HEK293T (cell line): ENCODE measurements around the gene EDC3.
"Not testable (repeated sequence)": the region's sequence is repeated elsewhere in the genome, so short reads cannot be mapped to it uniquely, and the experiment has no call there.

Source experiments
- CTCF ChIA-PET: fragments of 350-600 bp; formaldehyde crosslinking; extraction: SDS; loops from one replicate; lab custom pipeline; 2021; ENCODE audit warnings: antibody characterized with exemption, inconsistent platforms; lab: Yijun Ruan, JAX
- POLR2A ChIA-PET: fragments of 350-600 bp; formaldehyde crosslinking; extraction: SDS; loops from one replicate; lab custom pipeline; 2020; ENCODE audit warnings: antibody characterized with exemption, inconsistent platforms; lab: Yijun Ruan, JAX
- DNase-seq: peaks from one replicate; pipeline ENCODE4 v3.0.0; 2012; ENCODE audit warnings: mixed read lengths; ENCODE audit errors: extremely low spot score
- ARNT ChIP-seq: fragments of 450-650 bp; IDR thresholded peaks from 2 replicates; pipeline ENCODE4 v1.6.1; 2017; ENCODE audit warnings: mild to moderate bottlenecking
- BHLHE40 ChIP-seq: fragments of 450-650 bp; IDR thresholded peaks from 2 replicates; pipeline ENCODE4 v1.6.1; 2016; ENCODE audit warnings: mild to moderate bottlenecking, moderate library complexity, borderline replicate concordance
- CTBP1 ChIP-seq: fragments of 450-650 bp; IDR thresholded peaks from 2 replicates; pipeline ENCODE4 v1.6.1; 2016; ENCODE audit warnings: borderline replicate concordance
- ELF4 ChIP-seq: fragments of 450-650 bp; IDR thresholded peaks from 2 replicates; pipeline ENCODE4 v1.6.1; 2017; ENCODE audit warnings: antibody characterized with exemption
- FOXA1 ChIP-seq: fragments of 450-650 bp; IDR thresholded peaks from 2 replicates; pipeline ENCODE4 v1.6.1; 2016; ENCODE audit warnings: mild to moderate bottlenecking
- FOXK2 ChIP-seq: fragments of 450-650 bp; IDR thresholded peaks from 2 replicates; pipeline ENCODE4 v1.6.1; 2016; ENCODE audit warnings: mild to moderate bottlenecking
- FOXM1 ChIP-seq: fragments of 450-650 bp; IDR thresholded peaks from 2 replicates; pipeline ENCODE4 v1.6.1; 2017; ENCODE audit warnings: mild to moderate bottlenecking, borderline replicate concordance
- HDGF ChIP-seq: fragments of 450-650 bp; IDR thresholded peaks from 2 replicates; pipeline ENCODE4 v1.6.1; 2017; ENCODE audit warnings: antibody characterized with exemption, borderline replicate concordance
- L3MBTL2 ChIP-seq: fragments of 450-650 bp; conservative IDR thresholded peaks from 2 replicates; pipeline ENCODE4 v1.6.1; 2016; ENCODE audit warnings: mild to moderate bottlenecking
- LEF1 ChIP-seq: fragments of 450-650 bp; IDR thresholded peaks from 2 replicates; pipeline ENCODE4 v1.6.1; 2017; ENCODE audit warnings: mild to moderate bottlenecking, borderline replicate concordance
- NFRKB ChIP-seq: fragments of 450-650 bp; IDR thresholded peaks from 2 replicates; pipeline ENCODE4 v1.6.1; 2016; ENCODE audit warnings: mild to moderate bottlenecking, moderate library complexity
- SP1 ChIP-seq: fragments of 450-650 bp; IDR thresholded peaks from 2 replicates; pipeline ENCODE4 v1.6.1; 2017
- SUZ12 ChIP-seq: fragments of 450-650 bp; IDR thresholded peaks from 2 replicates; pipeline ENCODE4 v1.6.1; 2016; ENCODE audit warnings: mild to moderate bottlenecking
- TARDBP ChIP-seq: fragments of 450-650 bp; IDR thresholded peaks from 2 replicates; pipeline ENCODE4 v1.6.1; 2016
- ZNF384 ChIP-seq: fragments of 450-650 bp; IDR thresholded peaks from 2 replicates; pipeline ENCODE4 v1.6.1; 2016
- TF ChIP-seq, protein P1 (sequence below): fragments of 450-650 bp; IDR thresholded peaks from 2 replicates; pipeline ENCODE4 v1.6.1; 2016

EDC3 gene

DNA sequence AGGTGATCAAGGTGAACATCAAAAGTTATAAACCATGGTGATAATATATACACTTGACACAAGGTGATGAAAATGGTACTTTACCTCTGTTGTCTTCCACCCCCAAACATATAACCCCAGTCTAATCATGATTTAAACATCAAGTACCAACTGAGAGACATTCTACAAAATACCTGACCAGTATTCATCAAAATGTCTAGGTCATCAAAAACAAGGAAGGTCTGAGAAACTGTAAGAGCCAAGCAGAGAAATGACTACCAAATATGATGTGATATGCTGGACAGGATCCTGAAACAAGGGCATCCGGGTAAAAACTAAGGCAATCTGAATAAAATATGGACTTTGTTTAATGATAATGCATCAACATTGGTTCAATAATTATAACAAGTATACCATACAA, 27.8 kb downstream of the EDC3 start:
- POLR2A ChIA-PET = no interaction called here
- no peak for TF ChIP-seq ELF4
- TF ChIP-seq SP1 = no peak
- TF ChIP-seq BHLHE40 = no peak
- TF ChIP-seq L3MBTL2 = no peak
- TF ChIP-seq FOXK2 = no peak
- no peak for TF ChIP-seq ZNF384
- no peak for TF ChIP-seq TARDBP
- no peak for TF ChIP-seq SUZ12
- no peak for TF ChIP-seq FOXA1
- no peak for TF ChIP-seq FOXM1
- no peak for TF ChIP-seq CTBP1
- TF ChIP-seq ARNT = no peak
- TF ChIP-seq NFRKB = no peak
- TF ChIP-seq LEF1 = no peak
- TF ChIP-seq, protein P1, sequence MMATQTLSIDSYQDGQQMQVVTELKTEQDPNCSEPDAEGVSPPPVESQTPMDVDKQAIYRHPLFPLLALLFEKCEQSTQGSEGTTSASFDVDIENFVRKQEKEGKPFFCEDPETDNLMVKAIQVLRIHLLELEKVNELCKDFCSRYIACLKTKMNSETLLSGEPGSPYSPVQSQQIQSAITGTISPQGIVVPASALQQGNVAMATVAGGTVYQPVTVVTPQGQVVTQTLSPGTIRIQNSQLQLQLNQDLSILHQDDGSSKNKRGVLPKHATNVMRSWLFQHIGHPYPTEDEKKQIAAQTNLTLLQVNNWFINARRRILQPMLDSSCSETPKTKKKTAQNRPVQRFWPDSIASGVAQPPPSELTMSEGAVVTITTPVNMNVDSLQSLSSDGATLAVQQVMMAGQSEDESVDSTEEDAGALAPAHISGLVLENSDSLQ = no peak
- TF ChIP-seq HDGF = no peak
- CTCF ChIA-PET = no interaction called here
- DNase-seq = no peak

DNA sequence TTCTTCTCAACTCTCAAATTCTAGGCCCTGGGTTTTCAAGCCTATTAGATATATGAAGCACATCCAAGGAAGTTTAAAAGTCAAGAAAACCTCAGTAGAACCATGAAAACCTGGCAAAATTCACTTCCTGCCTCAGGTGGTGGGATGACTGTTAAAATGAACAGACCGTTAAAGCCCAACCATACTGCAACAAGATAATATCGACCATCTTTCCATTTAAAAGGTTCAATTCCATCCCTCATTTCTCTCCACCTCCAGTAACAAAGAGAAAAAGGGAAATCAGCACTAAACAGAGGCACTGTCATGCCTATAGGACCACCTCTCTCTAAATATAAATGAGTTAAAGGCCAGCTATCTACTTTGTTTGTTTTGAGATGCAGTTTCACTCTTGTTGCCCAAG, 31.2 kb downstream of the EDC3 start:
- POLR2A ChIA-PET = no interaction called here
- TF ChIP-seq TARDBP (no peak), SP1 (no peak), FOXM1 (no peak), HDGF (no peak), BHLHE40 (no peak), ELF4 (no peak), CTBP1 (no peak), NFRKB (no peak), FOXA1 (no peak), ARNT (no peak), ZNF384 (no peak), FOXK2 (no peak), LEF1 (no peak), L3MBTL2 (no peak), SUZ12 (no peak)
- TF ChIP-seq, protein P1 = no peak
- CTCF ChIA-PET = interaction anchor here (1.4 to 1.5 kb wide), 2 partner anchors 33 to 104 kb away, joined by 5 to 6 read pairs; no protein-coding TSS in a partner anchor
- DNase-seq = no peak

DNA sequence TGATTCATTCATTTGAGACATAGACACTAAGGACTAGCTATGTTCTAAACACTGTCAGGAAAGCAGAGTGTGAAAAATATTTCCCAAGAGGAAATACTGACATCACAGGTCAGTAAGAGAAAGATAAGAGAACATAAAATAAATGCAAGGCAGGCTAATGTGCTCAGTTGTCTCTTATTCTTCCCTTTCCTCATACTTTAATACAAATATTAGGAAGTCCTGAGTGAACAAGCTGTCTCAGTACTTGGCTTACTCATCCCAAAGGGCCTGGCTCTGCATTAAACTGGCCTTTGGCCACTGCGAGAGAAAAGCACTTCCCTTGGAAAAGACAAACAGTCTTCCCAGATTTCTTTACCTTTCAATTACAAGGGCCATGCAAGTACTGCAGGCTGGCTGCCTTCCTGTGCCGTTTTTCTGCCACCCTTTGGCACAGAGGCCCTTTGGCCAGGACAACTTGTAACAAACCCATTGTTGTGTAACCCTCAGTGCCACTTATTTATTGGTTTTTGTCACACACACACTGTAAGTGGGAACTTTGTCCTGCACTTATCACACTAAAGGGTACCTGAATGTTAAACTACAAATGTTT, 31.7 kb downstream of the EDC3 start:
- CTCF ChIA-PET = interaction anchor here (1.4 to 1.5 kb wide), 3 partner anchors 20 to 104 kb away, joined by 3 to 6 read pairs (median 5); no protein-coding TSS in a partner anchor
- POLR2A ChIA-PET = no interaction called here
- no peak for DNase-seq
- TF ChIP-seq NFRKB (no peak), SUZ12 (no peak), ELF4 (no peak), BHLHE40 (no peak), SP1 (no peak), LEF1 (no peak), FOXA1 (no peak), ARNT (no peak), FOXK2 (no peak), TARDBP (no peak), CTBP1 (no peak), L3MBTL2 (no peak)
- TF ChIP-seq, protein P1 = no peak

DNA sequence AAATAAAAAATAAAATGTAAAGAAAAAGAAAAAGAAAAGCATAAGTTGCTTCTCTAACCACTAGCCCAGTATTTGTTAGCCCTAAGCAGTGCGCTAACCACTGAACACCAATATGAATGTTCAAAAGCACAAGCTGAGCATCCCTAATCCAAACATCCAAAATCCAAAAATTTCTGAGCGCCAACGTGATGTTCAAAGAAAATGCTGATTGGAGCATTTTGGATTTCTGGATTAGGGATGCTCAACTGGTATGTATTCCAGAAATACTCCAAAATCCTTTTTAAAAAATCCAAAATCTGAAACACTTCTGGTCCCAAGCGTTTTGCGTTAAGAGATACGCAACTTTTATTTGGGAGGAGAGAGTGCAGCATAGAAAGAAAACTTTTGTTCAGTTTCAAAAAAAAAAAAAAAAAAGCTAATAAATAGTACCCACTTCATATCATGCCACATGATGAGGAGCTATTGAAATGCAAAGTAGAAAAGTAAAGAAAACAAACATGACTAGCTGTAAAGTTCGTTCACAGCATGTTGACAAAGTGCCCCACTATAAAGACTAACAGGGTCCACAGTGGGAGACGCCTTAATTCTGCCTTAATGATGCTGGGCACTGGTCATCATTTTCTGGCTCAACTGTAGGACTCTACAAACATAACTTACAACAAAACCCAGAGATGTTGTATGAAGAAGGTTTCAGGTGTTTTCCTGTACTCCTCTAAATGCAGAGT, 32.4 kb downstream of the EDC3 start:
- POLR2A ChIA-PET = no interaction called here
- CTCF ChIA-PET = interaction anchor here (1.4 to 1.5 kb wide), 3 partner anchors 19 to 105 kb away, joined by 3 to 6 read pairs (median 5); no protein-coding TSS in a partner anchor
- no peak for DNase-seq
- no peak for TF ChIP-seq ELF4
- peak; percentile 62; the same call in 1 of the 2 replicates for TF ChIP-seq ZNF384

DNA sequence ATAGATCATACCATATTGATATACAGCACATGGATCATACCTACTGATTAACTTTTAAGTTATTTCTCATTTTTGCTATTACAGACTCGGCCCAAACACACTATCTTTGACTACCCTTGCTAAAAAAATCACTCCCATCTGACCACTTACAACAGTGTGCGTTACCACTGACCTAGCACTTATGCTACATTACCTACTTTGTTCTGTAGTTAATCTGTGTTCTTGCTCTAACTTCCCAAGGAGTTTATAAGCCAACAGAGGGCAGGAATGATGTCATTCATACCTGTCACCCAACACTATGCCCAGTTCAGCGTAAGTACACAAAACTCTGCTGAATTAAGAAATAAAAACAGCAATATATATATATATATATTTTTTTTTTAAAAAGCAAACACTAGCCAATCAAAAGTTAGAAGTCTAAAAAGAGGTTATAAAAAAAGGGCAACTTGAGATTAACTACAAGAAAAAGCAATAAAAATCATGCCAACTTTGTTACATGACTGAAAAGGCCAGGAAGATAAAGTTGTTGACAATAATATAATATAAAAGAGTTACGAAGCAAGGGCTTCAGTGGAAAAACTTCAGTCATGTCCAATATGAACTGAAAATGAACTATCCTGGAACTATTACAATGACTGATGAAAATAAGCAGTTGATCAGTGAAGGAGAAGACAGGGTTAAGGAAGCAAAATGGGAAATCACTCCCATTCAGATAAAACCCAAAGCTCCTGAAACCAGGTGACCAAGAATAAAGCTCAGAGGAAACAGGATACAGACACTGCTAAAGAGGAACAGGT, 33.6 kb downstream of the EDC3 start:
- ChIA-PET CTCF (interaction anchor here (1.4 kb wide), 1 partner anchor 18 kb away, joined by 3 read pairs; no protein-coding TSS in a partner anchor), POLR2A (interaction anchor here (0.6 kb wide), 1 partner anchor 679 kb away, joined by 3 read pairs; no protein-coding TSS in a partner anchor)
- DNase-seq = no peak
- no peak for TF ChIP-seq NFRKB
- no peak for TF ChIP-seq BHLHE40
- no peak for TF ChIP-seq ARNT
- TF ChIP-seq ELF4 = no peak
- TF ChIP-seq HDGF = no peak
- TF ChIP-seq L3MBTL2 = no peak
- no peak for TF ChIP-seq SUZ12
- no peak for TF ChIP-seq ZNF384
- no peak for TF ChIP-seq FOXK2
- TF ChIP-seq, protein P1 = no peak
- no peak for TF ChIP-seq LEF1
- TF ChIP-seq FOXA1 = no peak
- TF ChIP-seq CTBP1 = no peak
- TF ChIP-seq TARDBP = no peak
- TF ChIP-seq SP1 = no peak
- TF ChIP-seq FOXM1 = no peak

DNA sequence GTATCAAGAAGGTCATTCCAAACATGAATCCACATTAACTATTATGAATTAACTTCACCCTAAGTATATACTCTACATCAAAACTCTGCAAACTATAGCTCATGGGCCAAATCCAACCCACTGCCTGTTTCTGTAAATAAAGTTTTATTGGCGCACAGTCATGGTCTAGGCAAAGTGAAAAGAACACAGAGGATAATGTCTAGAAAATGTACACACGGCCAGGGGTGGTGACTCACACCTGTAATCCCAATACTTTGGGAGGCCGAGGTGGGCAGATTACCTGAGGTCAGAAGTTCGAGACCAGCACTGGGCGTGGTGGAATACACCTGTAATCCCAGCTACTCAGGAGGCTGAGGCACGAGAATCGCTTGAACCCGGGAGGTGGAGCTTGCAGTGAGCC, 34.5 kb downstream of the EDC3 start:
- POLR2A ChIA-PET = not testable (repeated sequence)
- CTCF ChIA-PET = interaction anchor here (0.6 kb wide), 1 partner anchor 11 kb away, joined by 4 read pairs; no protein-coding TSS in a partner anchor

More for the DNA sequence above, 34.5 kb downstream of the EDC3 start:
- DNase-seq = not testable (repeated sequence)
